Choroid plexus epithelial cell (primary cell): ENCODE results near the gene COMMD9.

ENCODE experiments used
- DNase-seq: peaks from one replicate; pipeline ENCODE4 v3.0.0-alpha.2; 2010; ENCODE audit warnings: low read depth
- H3K4me3 ChIP-seq: 2 replicates; pipeline ENCODE4 v1.5.1; 2011; ENCODE audit warnings: low read depth, mild to moderate bottlenecking, control low read depth, low read length, moderate library complexity
- CTCF ChIP-seq: conservative IDR thresholded peaks from 2 replicates; pipeline ENCODE4 v1.5.1; 2011; ENCODE audit warnings: low read depth, mild to moderate bottlenecking, control low read depth, inconsistent platforms, low read length, moderate library complexity

Gene COMMD9

GRCh38 chr11:36278531-36279282, 10.5 kb downstream of the COMMD9 start:
- peak; percentile 78 for DNase-seq
- no peak overlapping the region for H3K4me3 ChIP-seq
- TF ChIP-seq CTCF, result peak; percentile 39

- no peak for DNase-seq
- no peak for TF ChIP-seq CTCF
- H3K4me3 ChIP-seq, result no peak overlapping the region
These were observed 14.8 kb downstream of the COMMD9 start for GRCh38 chr11:36274414-36274813.

GRCh38 chr11:36273110-36273509, 16.1 kb downstream of the COMMD9 start:
- no peak for TF ChIP-seq CTCF

GRCh38 chr11:36271794-36272407, 17.3 kb downstream of the COMMD9 start:
- H3K4me3 ChIP-seq, result no peak overlapping the region
- no peak for DNase-seq
- peak; percentile 29 for TF ChIP-seq CTCF

More at GRCh38 chr11:36273110-36273509, 16.1 kb downstream of the COMMD9 start:
- H3K4me3 ChIP-seq, result no peak overlapping the region
- peak; percentile 25 for DNase-seq

GRCh38 chr11:36270701-36271100, 18.5 kb downstream of the COMMD9 start:
- DNase-seq, result no peak
- no peak for TF ChIP-seq CTCF
- H3K4me3 ChIP-seq, result no peak overlapping the region

GRCh38 chr11:36268337-36268985, 20.8 kb downstream of the COMMD9 start:
- no peak for DNase-seq
- TF ChIP-seq CTCF, result no peak
- H3K4me3 ChIP-seq, result no peak overlapping the region

GRCh38 chr11:36266767-36267166, 22.5 kb downstream of the COMMD9 start:
- TF ChIP-seq CTCF, result no peak
- no peak for DNase-seq

More at GRCh38 chr11:36266767-36267166, 22.5 kb downstream of the COMMD9 start:
- H3K4me3 ChIP-seq, result no peak overlapping the region
